ENCODE results near the gene CHST15.

Gene CHST15

GRCh38 chr10:124109261-124109660 lies 15.9 kb upstream of the CHST15 start:
- H3K4me2 ChIP-seq (ENCODE audit: low read depth, low read length, poor library complexity, severe bottlenecking), result peak overlapping the region; percentile 53
- peak overlapping the region; percentile 42 for H3K4me3 ChIP-seq (ENCODE audit: low read length, poor library complexity, severe bottlenecking)
- H3K79me2 ChIP-seq (ENCODE audit: insufficient read depth, low read length), result no peaks in the 10 kb centered on the region
- no peaks in the 10 kb centered on the region for H3K27me3 ChIP-seq (ENCODE audit: insufficient read depth, low read length, poor library complexity, severe bottlenecking)
- H3K36me3 ChIP-seq (ENCODE audit: insufficient read depth, low read length), result no peaks in the 10 kb centered on the region
- no peak overlapping the region; the same call in 1 of the 2 replicates for H2AFZ ChIP-seq (ENCODE audit: low read length)
- H3F3A ChIP-seq (ENCODE audit: low read depth), result no peaks in the 10 kb centered on the region
- TF ChIP-seq EZH2phosphoT487 (IDR thresholded peaks at IDR 0.05; ENCODE audit: borderline replicate concordance), result no peak
- no peak for TF ChIP-seq CTCF (conservative IDR thresholded peaks at IDR 0.05; ENCODE audit: low read length)
- H3K9ac ChIP-seq (ENCODE audit: low read depth, low read length, poor library complexity, severe bottlenecking), result peak overlapping the region; percentile 30
- no peaks in the 10 kb centered on the region for H3K9me2 ChIP-seq (replicated peaks; ENCODE audit: low read depth, low read length)
- no peaks in the 10 kb centered on the region for H4K20me1 ChIP-seq (ENCODE audit: insufficient read depth, low read length, poor library complexity, severe bottlenecking)
- H3K9me3 ChIP-seq (ENCODE audit: insufficient read depth, low read depth, low read length), result no peaks in the 10 kb centered on the region
- peaks cover 18% of the 10 kb centered on the region for H3K4me1 ChIP-seq (ENCODE audit: insufficient read depth, low read length, poor library complexity, severe bottlenecking)

- H3K79me2 ChIP-seq (ENCODE audit: insufficient read depth, low read length), result no peaks in the 10 kb centered on the region
These were observed 13.7 kb upstream of the CHST15 start for GRCh38 chr10:124107072-124107471.

GRCh38 chr10:124106241-124106879 lies 13.0 kb upstream of the CHST15 start:
- Histone ChIP-seq H3K4me1 (ENCODE audit: insufficient read depth, low read length, poor library complexity, severe bottlenecking) (peaks cover 18% of the 10 kb centered on the region), H4K20me1 (ENCODE audit: insufficient read depth, low read length, poor library complexity, severe bottlenecking) (no peaks in the 10 kb centered on the region), H3K36me3 (ENCODE audit: insufficient read depth, low read length) (no peaks in the 10 kb centered on the region), H3K9me2 (replicated peaks; ENCODE audit: low read depth, low read length) (no peaks in the 10 kb centered on the region), H3K4me3 (ENCODE audit: low read length, poor library complexity, severe bottlenecking) (no peak overlapping the region), H3K9ac (ENCODE audit: low read depth, low read length, poor library complexity, severe bottlenecking) (no peak overlapping the region), H2AFZ (ENCODE audit: low read length) (no peak overlapping the region), H3K27me3 (ENCODE audit: insufficient read depth, low read length, poor library complexity, severe bottlenecking) (no peaks in the 10 kb centered on the region), H3K4me2 (ENCODE audit: low read depth, low read length, poor library complexity, severe bottlenecking) (no peak overlapping the region), H3K9me3 (ENCODE audit: insufficient read depth, low read depth, low read length) (no peaks in the 10 kb centered on the region), H3K79me2 (ENCODE audit: insufficient read depth, low read length) (no peaks in the 10 kb centered on the region), H3F3A (ENCODE audit: low read depth) (no peaks in the 10 kb centered on the region)
- TF ChIP-seq CTCF (conservative IDR thresholded peaks at IDR 0.05; ENCODE audit: low read length), result no peak
- no peak for TF ChIP-seq EZH2phosphoT487 (IDR thresholded peaks at IDR 0.05; ENCODE audit: borderline replicate concordance)

More at GRCh38 chr10:124107072-124107471, 13.7 kb upstream of the CHST15 start:
- no peaks in the 10 kb centered on the region for H3F3A ChIP-seq (ENCODE audit: low read depth)
- H3K9me3 ChIP-seq (ENCODE audit: insufficient read depth, low read depth, low read length), result no peaks in the 10 kb centered on the region
- no peak for TF ChIP-seq EZH2phosphoT487 (IDR thresholded peaks at IDR 0.05; ENCODE audit: borderline replicate concordance)
- no peak for TF ChIP-seq CTCF (conservative IDR thresholded peaks at IDR 0.05; ENCODE audit: low read length)
- H3K9me2 ChIP-seq (replicated peaks; ENCODE audit: low read depth, low read length), result no peaks in the 10 kb centered on the region
- no peak overlapping the region for H3K4me2 ChIP-seq (ENCODE audit: low read depth, low read length, poor library complexity, severe bottlenecking)
- no peak overlapping the region for H3K4me3 ChIP-seq (ENCODE audit: low read length, poor library complexity, severe bottlenecking)
- H3K9ac ChIP-seq (ENCODE audit: low read depth, low read length, poor library complexity, severe bottlenecking), result no peak overlapping the region
- H4K20me1 ChIP-seq (ENCODE audit: insufficient read depth, low read length, poor library complexity, severe bottlenecking), result no peaks in the 10 kb centered on the region
- H3K27me3 ChIP-seq (ENCODE audit: insufficient read depth, low read length, poor library complexity, severe bottlenecking), result no peaks in the 10 kb centered on the region
- H3K36me3 ChIP-seq (ENCODE audit: insufficient read depth, low read length), result no peaks in the 10 kb centered on the region
- H2AFZ ChIP-seq (ENCODE audit: low read length), result no peak overlapping the region
- H3K4me1 ChIP-seq (ENCODE audit: insufficient read depth, low read length, poor library complexity, severe bottlenecking), result peaks cover 18% of the 10 kb centered on the region

Data from Loucy (cell line).